Activated T-cell treated with anti-CD3 and anti-CD28 coated beads, Interleukin-2, amount 50 U/mL, for 24 hours (primary cell): ENCODE measurements around the gene PDE2A.

Experiments
- DNase-seq: peaks from one replicate; pipeline ENCODE4 v3.0.0-alpha.2; 2020
- H3K27ac Mint-ChIP-seq: 2 replicates; pipeline ENCODE4 v1.8.0; 2020; ENCODE audit warnings: mild to moderate bottlenecking, mixed read lengths
- H3K27me3 Mint-ChIP-seq: 2 replicates; pipeline ENCODE4 v1.8.0; 2020; ENCODE audit warnings: mixed read lengths
- H3K36me3 Mint-ChIP-seq: 2 replicates; pipeline ENCODE4 v1.8.0; 2020; ENCODE audit warnings: low read depth, mixed read lengths
- H3K4me1 Mint-ChIP-seq: 2 replicates; pipeline ENCODE4 v1.8.0; 2020; ENCODE audit warnings: low read depth, mixed read lengths
- H3K4me3 Mint-ChIP-seq: 2 replicates; pipeline ENCODE4 v1.8.0; 2020; ENCODE audit warnings: mild to moderate bottlenecking, moderate library complexity, mixed read lengths
- H3K9me3 Mint-ChIP-seq: 2 replicates; pipeline ENCODE4 v1.8.0; 2020; ENCODE audit warnings: mixed read lengths

PDE2A gene

GRCh38 chr11:72711141-72711540 lies 36.9 kb upstream of the PDE2A start:
- Mint-ChIP-seq H3K4me3 (no peak overlapping the region), H3K27me3 (no peaks in the 10 kb centered on the region), H3K36me3 (peaks cover 84% of the 10 kb centered on the region), H3K27ac (no peak overlapping the region), H3K9me3 (no peaks in the 10 kb centered on the region), H3K4me1 (peaks cover 11% of the 10 kb centered on the region)
- DNase-seq = no peak

GRCh38 chr11:72710278-72710677 lies 36.1 kb upstream of the PDE2A start:
- Mint-ChIP-seq H3K4me3 (no peak overlapping the region), H3K27me3 (no peaks in the 10 kb centered on the region), H3K27ac (peak overlapping the region; percentile 31), H3K36me3 (peaks cover 88% of the 10 kb centered on the region), H3K4me1 (peaks cover 7% of the 10 kb centered on the region), H3K9me3 (no peaks in the 10 kb centered on the region)
- DNase-seq = no peak

GRCh38 chr11:72709478-72710238 lies 35.4 kb upstream of the PDE2A start:
- no peaks in the 10 kb centered on the region for H3K9me3 Mint-ChIP-seq
- no peak overlapping the region for H3K4me3 Mint-ChIP-seq
- peaks cover 6% of the 10 kb centered on the region for H3K4me1 Mint-ChIP-seq
- H3K27me3 Mint-ChIP-seq = no peaks in the 10 kb centered on the region
- peaks cover 93% of the 10 kb centered on the region for H3K36me3 Mint-ChIP-seq
- no peak for DNase-seq
- no peak overlapping the region for H3K27ac Mint-ChIP-seq

GRCh38 chr11:72707032-72707431 lies 32.8 kb upstream of the PDE2A start:
- H3K27me3 Mint-ChIP-seq = no peaks in the 10 kb centered on the region
- H3K4me1 Mint-ChIP-seq = no peaks in the 10 kb centered on the region
- H3K27ac Mint-ChIP-seq = no peak overlapping the region
- H3K4me3 Mint-ChIP-seq = no peak overlapping the region
- no peak for DNase-seq
- peaks cover 92% of the 10 kb centered on the region for H3K36me3 Mint-ChIP-seq
- no peaks in the 10 kb centered on the region for H3K9me3 Mint-ChIP-seq

GRCh38 chr11:72706579-72706978 lies 32.4 kb upstream of the PDE2A start:
- Mint-ChIP-seq H3K27ac (no peak overlapping the region), H3K27me3 (no peaks in the 10 kb centered on the region), H3K36me3 (peaks cover 93% of the 10 kb centered on the region), H3K4me3 (no peak overlapping the region), H3K9me3 (no peaks in the 10 kb centered on the region), H3K4me1 (no peaks in the 10 kb centered on the region)
- no peak for DNase-seq

- Mint-ChIP-seq H3K9me3 (no peaks in the 10 kb centered on the region), H3K27ac (no peak overlapping the region), H3K4me3 (no peak overlapping the region), H3K27me3 (no peaks in the 10 kb centered on the region), H3K4me1 (no peaks in the 10 kb centered on the region), H3K36me3 (peaks cover 93% of the 10 kb centered on the region)
- no peak for DNase-seq
Measured at GRCh38 chr11:72705442-72706365, 31.5 kb upstream of the PDE2A start.

GRCh38 chr11:72704783-72705265 lies 30.6 kb upstream of the PDE2A start:
- Mint-ChIP-seq H3K4me1 (no peaks in the 10 kb centered on the region), H3K4me3 (no peak overlapping the region), H3K36me3 (peaks cover 93% of the 10 kb centered on the region), H3K27me3 (no peaks in the 10 kb centered on the region), H3K9me3 (no peaks in the 10 kb centered on the region), H3K27ac (peak overlapping the region; percentile 37)
- no peak for DNase-seq

GRCh38 chr11:72704028-72704782 lies 30.0 kb upstream of the PDE2A start:
- Mint-ChIP-seq H3K9me3 (no peaks in the 10 kb centered on the region), H3K36me3 (peaks cover 93% of the 10 kb centered on the region), H3K27ac (no peak overlapping the region), H3K27me3 (no peaks in the 10 kb centered on the region), H3K4me3 (no peak overlapping the region), H3K4me1 (no peaks in the 10 kb centered on the region)
- DNase-seq = no peak

GRCh38 chr11:72703267-72704008 lies 29.2 kb upstream of the PDE2A start:
- no peak overlapping the region for H3K4me3 Mint-ChIP-seq
- no peak overlapping the region for H3K27ac Mint-ChIP-seq
- no peaks in the 10 kb centered on the region for H3K9me3 Mint-ChIP-seq
- H3K27me3 Mint-ChIP-seq = no peaks in the 10 kb centered on the region
- DNase-seq = no peak
- peaks cover 93% of the 10 kb centered on the region for H3K36me3 Mint-ChIP-seq
- no peaks in the 10 kb centered on the region for H3K4me1 Mint-ChIP-seq

GRCh38 chr11:72702577-72703241 lies 28.5 kb upstream of the PDE2A start:
- no peak for DNase-seq
- H3K4me3 Mint-ChIP-seq = no peak overlapping the region
- H3K36me3 Mint-ChIP-seq = peaks cover 93% of the 10 kb centered on the region
- no peaks in the 10 kb centered on the region for H3K9me3 Mint-ChIP-seq
- H3K27ac Mint-ChIP-seq = no peak overlapping the region
- no peaks in the 10 kb centered on the region for H3K27me3 Mint-ChIP-seq
- H3K4me1 Mint-ChIP-seq = no peaks in the 10 kb centered on the region

GRCh38 chr11:72702096-72702495 lies 27.9 kb upstream of the PDE2A start:
- no peaks in the 10 kb centered on the region for H3K27me3 Mint-ChIP-seq
- no peak for DNase-seq
- H3K9me3 Mint-ChIP-seq = no peaks in the 10 kb centered on the region
- H3K36me3 Mint-ChIP-seq = peaks cover 91% of the 10 kb centered on the region
- no peak overlapping the region for H3K27ac Mint-ChIP-seq
- no peaks in the 10 kb centered on the region for H3K4me1 Mint-ChIP-seq
- no peak overlapping the region for H3K4me3 Mint-ChIP-seq

GRCh38 chr11:72701466-72701865 lies 27.2 kb upstream of the PDE2A start:
- no peaks in the 10 kb centered on the region for H3K9me3 Mint-ChIP-seq
- H3K27ac Mint-ChIP-seq = no peak overlapping the region
- H3K36me3 Mint-ChIP-seq = peaks cover 90% of the 10 kb centered on the region
- H3K4me3 Mint-ChIP-seq = no peak overlapping the region
- DNase-seq = no peak
- no peaks in the 10 kb centered on the region for H3K4me1 Mint-ChIP-seq
- H3K27me3 Mint-ChIP-seq = no peaks in the 10 kb centered on the region

- H3K36me3 Mint-ChIP-seq = peaks cover 90% of the 10 kb centered on the region
- no peaks in the 10 kb centered on the region for H3K27me3 Mint-ChIP-seq
- no peaks in the 10 kb centered on the region for H3K4me1 Mint-ChIP-seq
- no peaks in the 10 kb centered on the region for H3K9me3 Mint-ChIP-seq
- no peak for DNase-seq
- peak overlapping the region; percentile 68 for H3K27ac Mint-ChIP-seq
- no peak overlapping the region for H3K4me3 Mint-ChIP-seq
Measured at GRCh38 chr11:72700146-72700545, 25.9 kb upstream of the PDE2A start.
